Measurements from ENCODE around the gene FCER2.

Gene FCER2

GRCh38 chr19:7732045-7732444, 30.1 kb upstream of the FCER2 start, which contains the start of gene CLEC4G:
Gene CLEC4G, minus strand, starts transcription at chr19:7732110. Its CDS starts 8 bp downstream, at chr19:7732102.
- DNase-seq, result no peak

GRCh38 chr19:7731615-7732014, 29.7 kb upstream of the FCER2 start:
- DNase-seq, result no peak

GRCh38 chr19:7731218-7731595, 29.3 kb upstream of the FCER2 start:
- no peak for DNase-seq

- no peak for DNase-seq
Observed at GRCh38 chr19:7730286-7731217, 28.6 kb upstream of the FCER2 start.

GRCh38 chr19:7729831-7730285, 27.9 kb upstream of the FCER2 start:
- no peak for DNase-seq

- DNase-seq, result no peak
Observed at GRCh38 chr19:7729211-7729610, 27.3 kb upstream of the FCER2 start.

- no peak for DNase-seq
Observed at GRCh38 chr19:7725791-7726190, 23.9 kb upstream of the FCER2 start.

- DNase-seq, result no peak
Observed at GRCh38 chr19:7722231-7722651, 20.3 kb upstream of the FCER2 start.

- DNase-seq, result no peak
Observed at GRCh38 chr19:7720351-7720750, 18.4 kb upstream of the FCER2 start.

- DNase-seq, result no peak
Observed at GRCh38 chr19:7718668-7719067, 16.7 kb upstream of the FCER2 start.

- no peak for DNase-seq
Observed at GRCh38 chr19:7716762-7717161, 14.8 kb upstream of the FCER2 start.

GRCh38 chr19:7715671-7716070, 13.7 kb upstream of the FCER2 start:
- no peak for DNase-seq

- DNase-seq, result no peak
Observed at GRCh38 chr19:7710616-7711015, 8.7 kb upstream of the FCER2 start.

- DNase-seq, result no peak
Observed at GRCh38 chr19:7709932-7710460, 8.1 kb upstream of the FCER2 start.

- no peak for DNase-seq
Observed at GRCh38 chr19:7706955-7707456, 5.1 kb upstream of the FCER2 start.

GRCh38 chr19:7706188-7706954, 4.4 kb upstream of the FCER2 start:
- DNase-seq, result no peak

- DNase-seq, result no peak
Observed at GRCh38 chr19:7705387-7706187, 3.7 kb upstream of the FCER2 start.

- no peak for DNase-seq
Observed at GRCh38 chr19:7704280-7705060, 2.5 kb upstream of the FCER2 start.

GRCh38 chr19:7703332-7703731, 1.4 kb upstream of the FCER2 start:
- DNase-seq, result no peak

GRCh38 chr19:7701049-7701653, 780 bp downstream of the FCER2 start:
- no peak for DNase-seq

Data from NCI-H1436 (cell line).